ENCODE measurements around the gene GOLGA5.

GOLGA5 gene

GRCh38 chr14:92863286-92864080 lies 69.4 kb downstream of the GOLGA5 start:
- H3K27ac ChIP-seq, result no peak overlapping the region
- TF ChIP-seq CTCF (conservative IDR thresholded peaks at IDR 0.05), result no peak

GRCh38 chr14:92865674-92866073 lies 71.6 kb downstream of the GOLGA5 start:
- H3K27ac ChIP-seq, result no peak overlapping the region
- no peak for TF ChIP-seq CTCF (conservative IDR thresholded peaks at IDR 0.05)

- H3K27ac ChIP-seq, result no peak overlapping the region
- TF ChIP-seq CTCF (conservative IDR thresholded peaks at IDR 0.05), result no peak
Observed at GRCh38 chr14:92866181-92866752, 72.2 kb downstream of the GOLGA5 start.

- H3K27ac ChIP-seq, result no peak overlapping the region
- no peak for TF ChIP-seq CTCF (conservative IDR thresholded peaks at IDR 0.05)
Observed at GRCh38 chr14:92866901-92867865, 73.1 kb downstream of the GOLGA5 start.

GRCh38 chr14:92874962-92875661 lies 81.0 kb downstream of the GOLGA5 start:
- no peak for TF ChIP-seq CTCF (conservative IDR thresholded peaks at IDR 0.05)
- no peak overlapping the region for H3K27ac ChIP-seq

DNA sequence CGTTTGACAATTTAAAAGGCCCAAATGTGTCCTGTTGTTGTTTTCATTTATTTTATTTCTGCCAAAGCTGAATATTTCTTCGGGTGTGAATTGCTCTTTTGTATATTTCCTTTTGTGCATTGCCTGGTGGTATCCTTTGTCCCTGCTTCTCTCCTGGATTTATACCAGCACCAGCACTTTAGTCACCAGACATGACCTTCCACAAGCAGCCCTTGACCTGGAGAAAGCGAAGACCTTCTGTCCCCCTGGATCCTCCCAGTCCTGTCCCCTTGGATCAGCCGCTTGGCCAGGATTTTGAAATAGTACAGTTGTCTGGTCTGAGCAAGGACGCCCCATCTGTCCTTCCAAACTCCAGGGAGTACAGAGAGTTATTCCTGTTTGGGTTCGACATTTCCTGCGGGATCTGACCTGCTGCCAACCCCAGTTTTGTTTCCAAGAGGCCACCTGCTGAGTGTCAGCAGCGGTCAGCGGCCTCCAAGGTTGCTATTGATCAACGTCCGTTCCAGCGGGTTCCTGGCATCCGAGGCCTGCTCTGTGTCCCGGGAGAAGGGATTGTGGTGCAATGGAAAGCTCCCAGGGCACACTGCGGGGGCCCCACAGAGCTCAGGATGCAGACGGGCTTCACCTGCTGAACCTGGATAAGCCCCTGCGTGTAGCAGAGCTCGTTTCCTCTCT lies 83.8 kb downstream of the GOLGA5 start:
- TF ChIP-seq CTCF (conservative IDR thresholded peaks at IDR 0.05), result no peak
- no peak overlapping the region for H3K27ac ChIP-seq

Data from VCaP (cell line).